Activated CD4-positive, alpha-beta T cell treated with anti-CD3 and anti-CD28 coated beads for 36 hours (primary cell): ENCODE data around the gene SPP2. TPM values are rescaled to one million over a fixed set of nuclear protein-coding genes. Genes with fewer than 3 reads are reported as not detected.

Experiments
- ATAC-seq: fragments of 200-7000 bp; cut with Tn5 transposase; one replicate; pipeline ENCODE4 v1.10.0; 2021; ENCODE audit warnings: mild to moderate bottlenecking, moderate library complexity
- CTCF ChIA-PET: fragments of 350-600 bp; sonication (Branson Sonifier 250); formaldehyde crosslinking; loops from one replicate; lab custom pipeline; 2021; ENCODE audit warnings: antibody characterized with exemption; lab: Charles Lee
- POLR2A ChIA-PET: fragments of 350-600 bp; sonication (Branson Sonifier 250); formaldehyde crosslinking; loops from one replicate; lab custom pipeline; 2021; ENCODE audit warnings: antibody characterized with exemption, inconsistent platforms; lab: Charles Lee
- DNase-seq: peaks from one replicate; pipeline ENCODE4 v3.0.0-alpha.2; 2020
- H3K27ac Mint-ChIP-seq: one replicate; pipeline ENCODE4 v1.8.0; 2021; ENCODE audit warnings: mixed read lengths
- H3K27me3 Mint-ChIP-seq: one replicate; pipeline ENCODE4 v1.8.0; 2021; ENCODE audit warnings: mixed read lengths
- H3K36me3 Mint-ChIP-seq: one replicate; pipeline ENCODE4 v1.8.0; 2021; ENCODE audit warnings: low read depth, mixed read lengths
- H3K4me1 Mint-ChIP-seq: one replicate; pipeline ENCODE4 v1.8.0; 2021; ENCODE audit warnings: mixed read lengths
- H3K4me3 Mint-ChIP-seq: one replicate; pipeline ENCODE4 v1.8.0; 2021; ENCODE audit warnings: mild to moderate bottlenecking, moderate library complexity, mixed read lengths
- H3K9me3 Mint-ChIP-seq: one replicate; pipeline ENCODE4 v1.8.0; 2021; ENCODE audit warnings: low read depth, mixed read lengths
- intact Hi-C, 2 experiments: fragments of 100-400 bp; cut with DNase I in 1 of 2; cut with micrococcal nuclease in 1 of 2; formaldehyde crosslinking; loops; one replicate each; pipeline versions ENCODE4 v1.14.2 to v1.15.1; 2022 to 2024; cut with DNase I, micrococcal nuclease
- total RNA-seq, 2 experiments: library from RNA; stranded (reverse); gene quantifications; one replicate each; pipeline ENCODE4 v1.2.3, GENCODE V29; 2021

The SPP2 gene
- total RNA-seq, 2 experiments from 2014 or later, result not detected

- Mint-ChIP-seq H3K9me3 (no peaks in the 10 kb centered on the region), H3K4me3 (no peak overlapping the region), H3K36me3 (no peaks in the 10 kb centered on the region), H3K27me3 (no peaks in the 10 kb centered on the region), H3K27ac (no peak overlapping the region), H3K4me1 (no peaks in the 10 kb centered on the region)
- no peak for DNase-seq
- CTCF ChIA-PET, result interaction anchor here (1.2 kb wide), 1 partner anchor 9 kb away, joined by 4 read pairs; no protein-coding TSS in a partner anchor
- ATAC-seq, result no peak
- intact Hi-C loops, result no loop called here
- POLR2A ChIA-PET, result no interaction called here
Observed at GRCh38 chr2:234126146-234126470, 75.6 kb downstream of the SPP2 start.

Other genes with a start within 250 kb of the SPP2 start
- 100 to 1,000 TPM in 1 of 2 experiments, 10 to 100 TPM in 1; 94.6 to 111 TPM for gene HJURP, start 196.2 kb upstream of the SPP2 start, total RNA-seq
- not detected for gene TRPM8, start 133.3 kb upstream of the SPP2 start, total RNA-seq